ENCODE results near the gene RPAP2.
"Not testable (repeated sequence)": the region's sequence is repeated elsewhere in the genome, so short reads cannot be mapped to it uniquely, and the experiment has no call there.

Gene RPAP2

DNA sequence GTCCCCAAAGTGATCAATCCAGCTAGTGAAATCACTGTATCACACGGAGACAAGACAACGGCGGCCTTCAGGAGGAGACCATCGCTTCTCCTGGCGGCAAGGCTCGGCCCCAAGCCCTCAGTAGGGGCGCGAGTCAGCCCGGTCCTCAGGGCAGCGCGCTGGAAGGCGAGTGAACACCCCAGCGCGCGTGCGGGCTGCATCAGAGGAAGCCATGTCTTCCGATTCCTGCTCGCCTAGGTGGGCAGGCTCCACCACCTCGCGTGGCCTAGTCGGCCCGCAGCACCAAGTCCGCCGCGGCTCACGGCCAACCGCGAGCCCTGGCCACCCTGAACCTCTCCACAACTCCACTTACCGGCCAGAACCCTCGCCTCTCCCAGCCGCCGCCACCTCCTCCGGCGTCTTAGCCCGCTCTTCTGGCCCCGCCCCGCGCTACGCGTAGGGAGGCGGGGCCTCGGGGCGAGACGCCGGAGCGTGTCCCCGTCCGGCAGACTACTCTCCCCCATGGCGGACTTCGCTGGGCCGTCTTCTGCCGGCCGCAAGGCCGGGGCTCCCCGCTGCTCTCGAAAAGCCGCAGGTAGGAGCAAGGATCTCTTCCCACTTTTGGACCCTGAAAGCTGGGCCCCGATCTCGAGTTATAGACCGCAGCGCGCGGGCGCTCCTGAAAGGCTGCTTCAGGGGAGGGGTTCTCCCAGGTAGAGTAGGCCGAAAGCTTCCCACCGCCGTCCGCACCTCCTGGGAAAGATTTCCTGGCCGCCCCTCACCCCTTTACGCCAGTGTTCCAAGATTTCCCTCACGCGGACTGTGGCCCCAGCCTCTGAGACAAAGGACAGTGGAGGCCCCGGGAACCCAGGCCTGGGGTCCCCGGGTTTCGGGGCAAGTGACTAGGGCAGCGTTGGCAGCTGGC, at the start of gene RPAP2, which contains the start of gene GLMN:
TSS of gene RPAP2 (plus strand) at position 487 of the 904 bp plus-strand sequence. CDS start at position 502, 15 bp downstream.
TSS of gene GLMN (minus strand) at position 415 of the 904 bp plus-strand sequence. CDS start 988 bp downstream, outside the sequence.
- DNase-seq (ENCODE audit: low spot score): peak; percentile 86

DNA sequence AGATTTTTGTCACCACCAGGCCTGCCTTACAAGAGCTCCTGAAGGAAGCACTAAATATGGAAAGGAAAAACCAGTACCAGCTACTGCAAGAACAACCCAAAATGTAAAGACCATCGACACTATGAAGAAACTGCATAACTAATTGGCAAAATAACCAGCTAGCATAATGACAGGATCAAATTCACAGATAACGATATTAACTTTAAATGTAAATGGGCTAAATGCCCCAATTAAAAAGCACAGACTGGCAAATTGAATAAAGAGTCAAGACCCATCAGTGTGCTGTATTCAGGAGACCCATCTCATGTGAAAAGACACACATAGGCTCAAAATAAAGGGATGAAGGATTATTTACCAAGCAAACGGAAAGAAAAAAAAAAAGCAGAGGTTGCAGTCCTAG, 44.1 kb upstream of the RPAP2 start:
- DNase-seq (ENCODE audit: low spot score): not testable (repeated sequence)

DNA sequence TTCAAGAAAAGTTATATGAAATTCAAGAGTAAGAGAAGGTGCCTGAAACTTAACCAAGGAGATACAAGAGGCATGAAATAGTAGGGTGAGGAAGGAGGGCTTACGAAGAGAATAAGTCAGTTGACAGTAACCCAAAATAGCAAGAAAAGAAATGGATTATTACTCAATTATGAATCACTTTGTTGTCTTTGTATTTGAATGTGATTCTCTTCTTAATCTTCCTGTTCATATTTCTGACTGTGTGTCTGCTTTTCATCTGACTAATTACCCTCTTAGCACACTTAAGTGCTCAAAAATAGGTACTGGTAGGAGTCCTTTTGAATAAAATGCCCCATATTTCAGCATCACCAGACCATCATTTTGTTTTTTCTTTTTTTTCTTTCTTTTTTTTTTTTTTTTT, 39.5 kb upstream of the RPAP2 start:
- no peak for DNase-seq (ENCODE audit: low spot score)

DNA sequence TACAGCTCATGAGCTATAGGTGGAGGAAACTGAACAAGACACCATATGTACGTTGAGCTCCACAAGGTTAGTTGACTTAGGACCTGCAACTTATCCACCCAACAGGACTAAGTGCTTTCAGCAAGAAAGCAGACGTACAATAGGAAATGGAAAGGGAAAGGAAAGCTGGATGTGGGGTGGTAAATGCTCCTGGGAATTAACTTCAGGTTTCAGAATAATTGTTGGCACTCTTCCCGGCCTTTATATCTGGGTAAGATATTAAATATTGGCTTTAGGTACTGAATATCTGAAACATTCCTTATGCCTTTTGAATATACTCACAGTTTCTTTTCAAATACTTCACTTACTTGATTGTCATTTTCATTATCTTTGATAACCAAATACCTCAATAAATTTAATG, 36.3 kb upstream of the RPAP2 start:
- DNase-seq (ENCODE audit: low spot score): no peak

DNA sequence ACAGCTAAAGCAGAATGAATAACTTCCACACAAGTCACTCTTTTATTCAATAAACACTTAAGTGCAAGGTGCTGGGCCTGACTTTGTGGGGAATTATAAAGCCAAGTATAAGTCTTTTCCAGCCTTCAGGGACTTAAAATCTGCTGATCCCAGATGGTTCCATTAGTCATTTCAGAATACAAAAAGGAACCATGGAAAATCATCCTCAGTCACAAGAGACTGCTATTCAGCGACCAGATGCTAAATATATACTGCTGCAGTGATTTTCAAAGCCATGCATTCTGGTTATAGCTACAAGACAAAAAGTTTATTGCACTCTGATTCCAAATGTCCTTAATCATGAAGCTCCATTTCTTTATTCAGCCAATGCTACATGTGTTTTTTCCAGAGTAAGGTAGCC, 25.8 kb upstream of the RPAP2 start:
- no peak for DNase-seq (ENCODE audit: low spot score)

DNA sequence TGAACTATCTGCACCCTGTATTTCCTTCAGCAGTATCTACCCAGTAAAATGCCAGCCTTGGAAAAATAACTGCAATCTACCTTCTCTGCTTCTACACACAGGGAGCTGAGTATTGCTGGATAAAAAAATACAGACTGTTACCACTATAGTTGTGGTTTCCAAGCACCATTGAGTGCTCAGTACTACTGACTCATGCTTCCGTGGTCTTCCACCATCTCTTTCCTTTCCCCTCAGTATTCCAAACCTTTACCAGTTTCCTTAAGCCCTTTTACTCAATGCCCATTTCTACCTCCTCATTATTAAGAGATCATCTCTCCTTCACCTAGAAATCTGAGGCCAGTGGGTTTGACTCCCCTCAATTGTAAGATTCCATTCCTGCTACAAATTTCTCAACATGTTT, 23.9 kb upstream of the RPAP2 start:
- no peak for DNase-seq (ENCODE audit: low spot score)

DNA sequence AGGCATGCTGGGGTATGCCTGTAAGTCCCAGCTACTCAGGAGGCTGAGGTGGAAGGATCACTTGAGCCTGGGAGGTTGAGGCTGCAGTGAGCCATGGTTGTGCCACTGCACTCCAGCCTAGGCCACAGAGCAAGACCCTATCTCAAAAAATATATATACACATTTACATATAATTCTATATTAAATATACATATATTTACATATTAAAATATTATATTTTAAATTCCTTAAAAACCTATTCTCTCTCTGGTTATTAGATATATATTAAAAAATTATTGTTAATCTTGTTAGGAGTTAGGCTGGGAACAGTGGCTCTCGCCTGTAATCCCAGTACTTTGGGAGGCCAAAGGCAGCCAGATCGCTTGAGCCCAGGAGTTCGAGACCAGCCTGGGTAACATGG, 22.8 kb upstream of the RPAP2 start:
- no peak for DNase-seq (ENCODE audit: low spot score)

DNA sequence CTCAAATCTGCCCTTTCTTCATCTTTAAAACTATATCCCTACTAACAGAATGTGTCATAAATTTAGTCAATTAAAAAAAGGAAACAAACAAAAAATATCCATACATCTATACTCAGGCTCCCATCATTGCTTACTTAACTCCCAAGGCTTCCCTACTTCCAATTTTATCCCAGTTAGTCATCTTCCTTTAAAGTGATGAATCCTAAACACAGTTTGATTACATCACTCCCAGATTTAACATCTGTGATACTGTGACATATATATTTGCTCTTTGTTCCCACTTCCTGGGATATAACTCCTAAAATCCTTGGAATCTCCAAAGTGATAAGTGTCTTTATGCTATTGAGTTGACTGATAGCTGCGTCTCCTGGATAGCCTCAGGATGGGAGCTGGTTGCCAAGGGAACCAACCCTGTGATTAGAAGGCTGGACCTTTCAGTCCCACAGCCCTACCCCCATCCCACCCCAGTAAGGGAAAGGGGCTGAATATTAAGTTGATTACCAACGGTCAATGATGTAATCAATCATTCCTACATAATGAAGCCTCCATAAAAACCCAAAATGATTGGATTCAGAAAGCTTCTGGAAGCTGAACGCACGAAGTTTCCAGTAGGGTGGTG, 21.6 kb upstream of the RPAP2 start:
- DNase-seq (ENCODE audit: low spot score): no peak

DNA sequence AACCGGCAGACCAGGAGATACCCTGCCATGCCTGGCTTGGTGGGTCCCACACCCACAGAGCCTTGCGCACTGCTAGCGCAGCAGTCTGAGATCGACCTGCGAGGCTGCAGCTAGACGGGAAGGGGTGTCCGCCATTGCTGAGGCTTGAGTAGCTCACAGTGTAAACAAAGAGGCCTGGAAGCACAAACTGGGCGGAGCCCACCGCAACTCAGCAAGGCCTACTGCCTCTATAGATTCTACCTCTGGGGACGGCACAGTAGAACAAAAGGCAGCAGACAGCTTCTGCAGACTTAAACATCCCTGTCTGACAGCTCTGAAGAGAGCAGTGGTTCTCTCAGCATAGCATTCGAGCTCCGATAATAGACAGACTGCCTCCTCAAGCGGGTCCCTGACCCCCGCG, 19.1 kb upstream of the RPAP2 start:
- DNase-seq (ENCODE audit: low spot score): not testable (repeated sequence)

DNA sequence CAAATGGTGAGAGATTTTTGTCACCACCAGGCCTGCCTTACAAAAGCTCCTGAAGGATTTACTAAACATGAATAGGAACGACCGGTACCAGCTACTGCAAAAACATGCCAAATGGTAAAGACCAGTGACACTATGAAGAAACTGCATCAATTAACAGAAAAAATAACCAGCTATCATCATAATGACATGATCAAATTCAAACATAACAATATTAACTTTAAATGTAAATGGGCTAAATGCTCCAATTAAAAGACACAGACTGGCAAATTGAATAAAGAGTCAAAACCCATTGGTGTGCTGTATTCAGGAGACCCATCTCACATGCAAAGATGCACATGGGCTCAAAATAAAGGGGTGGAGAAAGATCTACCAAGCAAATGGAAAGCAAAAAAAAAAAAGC, 17.4 kb upstream of the RPAP2 start:
- not testable (repeated sequence) for DNase-seq (ENCODE audit: low spot score)

DNA sequence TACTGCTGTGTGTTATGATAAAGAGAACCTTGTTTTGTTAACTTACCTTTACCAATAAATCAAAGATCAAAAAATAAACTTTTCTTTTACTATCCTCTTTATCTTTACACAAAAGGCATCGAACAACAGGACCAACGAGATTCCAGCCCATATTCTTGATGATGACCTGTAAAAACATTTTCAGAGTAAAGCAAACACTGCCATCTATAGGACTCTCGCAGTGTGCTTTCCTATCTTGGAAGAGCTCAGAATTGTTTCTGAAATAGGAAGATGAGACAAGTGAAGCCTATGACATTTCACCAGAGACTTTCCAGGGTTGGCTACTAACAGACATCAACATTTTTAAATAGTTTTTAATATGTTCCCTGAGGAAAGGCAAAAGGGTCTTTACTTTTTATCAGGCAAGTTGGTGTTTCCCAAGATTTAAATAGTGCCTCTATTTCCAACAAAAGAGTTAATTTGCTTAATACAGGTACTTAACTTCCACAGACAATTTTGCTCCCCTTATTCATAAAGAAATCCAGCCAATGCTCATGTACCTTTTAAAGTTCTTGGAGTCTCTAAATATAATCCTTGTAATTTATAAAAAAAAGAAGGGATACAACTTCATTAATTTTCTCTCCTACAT, 7.4 kb upstream of the RPAP2 start:
- peak; percentile 81 for DNase-seq (ENCODE audit: low spot score)

DNA sequence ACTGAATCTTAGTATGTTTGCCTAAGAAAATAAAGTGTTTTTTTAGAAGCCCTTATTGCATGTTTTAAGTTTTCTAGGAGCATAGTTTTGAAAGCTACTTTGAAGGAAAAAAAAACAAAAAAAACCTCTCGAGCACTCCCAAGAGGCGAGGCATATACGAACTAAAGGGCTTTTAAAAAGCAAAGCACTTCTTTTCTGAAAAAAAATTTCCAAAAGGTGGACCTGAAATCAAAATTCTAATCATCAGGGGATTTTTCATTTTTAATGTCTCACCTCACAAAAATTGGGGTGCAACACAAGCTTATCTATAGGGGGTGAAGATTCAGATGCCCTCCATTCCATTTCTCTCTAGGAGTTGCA, 666 bp upstream of the RPAP2 start:
- DNase-seq (ENCODE audit: low spot score): no peak

DNA sequence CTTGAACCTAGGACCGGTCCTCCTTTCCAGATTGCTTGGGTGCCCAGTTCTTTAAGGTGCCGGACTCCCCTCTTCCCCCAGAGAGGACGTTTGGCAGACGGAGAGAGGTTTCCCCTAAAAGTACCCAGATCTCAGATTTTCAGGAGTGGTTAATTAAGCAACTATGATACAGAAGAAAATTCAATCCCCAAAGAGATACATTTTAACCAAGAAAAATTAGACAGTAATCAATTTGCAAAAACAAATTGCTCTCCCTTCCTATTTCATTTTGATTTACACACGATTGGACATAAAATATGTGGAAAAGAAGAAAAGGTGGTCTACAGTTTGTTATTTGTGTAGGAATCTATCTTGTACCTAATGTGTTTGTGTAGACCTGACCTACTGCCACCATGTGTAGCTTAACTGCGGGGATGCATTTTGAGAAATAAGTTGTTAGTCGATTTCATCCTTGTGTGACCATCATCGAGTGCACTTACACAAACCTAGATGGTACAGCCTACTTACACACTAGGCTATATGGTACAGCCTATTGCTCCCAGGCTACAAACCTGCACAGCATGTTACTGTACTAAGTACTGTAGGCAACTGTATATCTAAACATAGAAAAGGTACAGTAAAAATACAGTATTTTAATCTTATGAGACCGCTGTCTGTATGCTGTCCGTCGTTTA, 755 bp downstream of the RPAP2 start:
- DNase-seq (ENCODE audit: low spot score): no peak

DNA sequence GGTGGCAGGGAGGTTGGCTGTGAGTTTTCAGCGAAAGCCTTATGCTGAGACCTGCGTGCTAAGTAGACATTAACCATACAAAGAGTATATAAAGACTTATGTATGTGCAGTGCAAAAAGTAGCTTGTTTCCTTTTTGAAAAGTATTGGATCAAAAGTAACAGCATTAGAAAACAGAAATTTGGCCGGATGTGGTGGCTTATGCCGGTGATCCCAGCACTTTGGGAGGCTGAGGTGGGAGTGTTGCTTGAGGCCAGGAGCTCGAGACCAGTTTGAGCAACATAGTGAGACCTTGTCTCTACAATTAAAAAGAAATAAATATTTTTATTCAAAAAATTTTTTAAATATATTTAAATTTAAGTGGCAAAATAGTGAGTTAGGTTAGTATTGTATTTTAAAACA, 2.2 kb downstream of the RPAP2 start:
- DNase-seq (ENCODE audit: low spot score): no peak

DNA sequence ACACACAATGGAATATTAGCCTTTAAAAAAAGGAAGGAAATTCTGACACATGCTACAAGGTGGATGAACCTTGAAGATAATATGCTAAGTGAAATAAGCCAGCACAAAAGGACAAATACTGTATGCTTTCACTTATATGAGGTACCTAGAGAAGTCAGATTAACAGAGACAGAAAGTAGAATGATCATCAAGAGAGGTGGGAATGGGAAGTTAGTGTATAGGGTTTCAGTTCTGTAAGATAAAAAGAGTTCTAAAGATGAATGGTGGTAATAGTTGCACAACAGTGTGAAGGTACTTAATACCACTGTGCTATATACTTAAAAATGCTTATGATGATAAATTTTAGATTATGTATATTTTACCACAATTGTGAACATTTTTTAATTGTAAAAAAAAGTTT, 7.2 kb downstream of the RPAP2 start:
- no peak for DNase-seq (ENCODE audit: low spot score)

DNA sequence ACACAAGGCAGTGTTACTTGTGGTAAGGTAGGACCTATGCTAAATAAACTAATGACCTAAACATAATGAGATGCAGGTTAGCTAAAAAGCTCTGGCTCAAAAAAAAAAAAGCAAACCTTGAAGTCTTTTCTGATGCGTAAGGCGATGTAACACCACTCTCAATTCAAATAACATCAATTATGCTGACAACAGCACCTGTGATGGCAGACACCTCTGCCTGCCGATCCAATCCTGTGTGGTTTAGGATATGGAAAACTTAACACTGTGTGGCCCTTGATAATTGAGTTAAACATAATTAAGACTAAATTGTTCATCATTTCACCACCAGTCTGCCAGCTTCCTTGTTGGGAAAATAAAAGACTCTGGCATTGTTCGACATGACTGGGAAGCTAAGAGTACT, 9.1 kb downstream of the RPAP2 start:
- no peak for DNase-seq (ENCODE audit: low spot score)

DNA sequence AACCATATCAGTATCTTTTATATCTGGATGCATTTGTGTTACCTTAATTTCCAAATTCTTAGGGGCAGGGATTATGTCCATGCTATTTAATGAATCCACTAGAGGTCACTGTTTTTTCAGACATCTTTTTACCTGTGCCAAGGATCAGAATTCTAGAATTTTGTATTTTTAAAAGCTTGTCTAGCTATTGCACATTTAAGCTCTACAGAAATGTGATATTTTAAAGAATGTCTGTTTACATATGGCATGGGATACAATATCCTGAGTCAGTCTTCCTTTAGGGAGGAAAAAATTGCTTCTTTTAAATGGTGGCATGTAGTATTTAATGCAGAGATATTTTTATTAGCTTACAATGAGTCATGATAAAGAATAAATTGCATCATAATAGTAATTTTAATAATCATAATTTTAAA, 11.3 kb downstream of the RPAP2 start:
- peak; percentile 47 for DNase-seq (ENCODE audit: low spot score)

DNA sequence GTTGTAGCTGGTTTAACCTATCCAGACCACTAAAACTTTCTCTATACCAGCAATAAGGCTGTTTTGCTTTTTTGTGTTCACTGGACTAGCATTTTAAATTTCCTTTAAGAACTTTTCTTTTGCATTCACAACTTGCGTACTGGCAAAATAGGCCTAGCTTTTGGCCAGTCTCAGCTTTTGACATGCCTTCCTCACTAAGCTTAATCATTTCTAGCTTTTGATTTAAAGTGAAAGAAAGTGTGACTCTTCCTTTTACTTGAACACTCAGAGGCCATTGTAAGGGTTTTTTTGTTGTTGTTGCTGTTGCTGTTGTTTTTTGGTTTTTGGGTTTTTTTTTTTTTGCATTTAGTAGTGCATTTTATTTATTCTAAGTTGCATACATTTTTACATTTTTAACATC, 15.2 kb downstream of the RPAP2 start:
- DNase-seq (ENCODE audit: low spot score): no peak

DNA sequence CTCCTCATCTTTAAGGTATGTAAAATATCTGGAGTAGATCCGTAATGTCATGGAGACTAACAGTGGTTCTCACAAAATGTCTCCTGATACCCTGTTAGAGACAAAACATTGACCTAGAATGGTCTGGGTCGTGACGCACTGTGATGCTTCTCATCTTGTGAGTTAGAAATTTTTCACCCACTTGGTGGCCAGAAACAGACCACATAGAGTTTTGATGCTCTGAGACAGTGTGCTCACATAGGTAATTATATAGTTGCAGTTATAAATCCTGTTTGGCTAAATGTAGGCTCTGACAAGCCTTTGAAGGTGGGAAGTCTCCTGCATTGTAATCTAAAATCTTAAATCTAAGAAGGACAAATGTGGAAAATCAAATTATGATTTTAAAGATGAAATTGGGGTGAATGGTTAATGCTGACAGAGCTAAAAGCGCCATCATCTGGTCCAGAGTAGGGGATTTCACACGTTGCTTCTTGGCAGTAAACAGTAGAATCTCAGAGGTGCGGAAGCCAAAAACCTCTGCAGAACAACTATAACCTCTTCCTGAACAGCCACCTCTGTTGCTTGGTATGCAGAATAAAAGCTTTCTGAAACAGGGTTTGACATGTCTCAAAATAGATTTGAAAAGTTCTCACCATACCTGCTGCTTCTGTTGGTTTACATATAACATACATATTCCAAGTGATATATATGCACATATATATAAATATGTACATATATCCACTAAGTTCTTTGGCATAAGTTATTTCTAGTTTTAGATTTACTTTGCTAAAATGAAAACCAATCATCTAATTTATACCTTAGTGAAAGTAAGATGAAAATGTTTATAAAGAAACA, 17.1 kb downstream of the RPAP2 start:
- DNase-seq (ENCODE audit: low spot score): no peak

DNA sequence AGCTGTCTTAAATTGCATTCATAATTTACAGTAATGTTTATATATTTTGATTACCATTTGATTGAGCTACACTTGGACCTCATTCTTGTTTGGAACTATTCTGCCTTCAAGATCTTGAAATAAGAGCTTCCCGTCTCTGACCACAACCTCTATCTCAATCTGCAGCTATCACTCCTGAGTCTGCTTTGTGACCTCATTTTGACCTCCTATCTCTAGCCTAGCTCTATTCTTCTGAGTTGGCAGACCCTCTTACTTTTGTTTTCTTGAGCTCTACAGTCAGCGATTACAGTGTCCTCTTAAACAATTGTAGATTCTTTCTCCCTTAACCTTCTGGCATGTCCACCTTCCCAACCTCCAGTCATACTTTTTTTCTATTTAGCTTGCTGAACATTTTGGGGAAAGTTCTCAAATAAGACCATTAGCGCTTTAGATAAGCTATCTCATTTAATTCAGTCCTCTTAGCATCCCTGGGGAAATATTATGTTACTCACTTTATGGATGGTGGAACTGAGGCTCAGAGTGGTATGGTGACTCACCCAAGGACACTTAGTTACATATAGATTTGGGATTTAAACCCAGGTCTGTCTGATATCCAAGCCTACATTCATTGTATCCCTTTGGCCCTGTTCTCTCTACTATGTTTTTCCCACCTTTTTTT, 19.1 kb downstream of the RPAP2 start:
- DNase-seq (ENCODE audit: low spot score): no peak
